Myocyte (in vitro differentiated cells): Measurements from ENCODE around the gene CCDC90B. TPM values are rescaled to one million over a fixed set of nuclear protein-coding genes. Genes with fewer than 3 reads are reported as not detected.

Source experiments
- DNase-seq: peaks from one replicate; pipeline ENCODE4 v3.0.0-alpha.2; 2012; ENCODE audit warnings: low read depth
- total RNA-seq: library from RNA; depleted of rRNA; stranded (reverse); fragments of >200 nt; gene quantifications from 2 replicates; pipeline ENCODE4 v1.2.3, GENCODE V29; 2014

The CCDC90B gene
- total RNA-seq, 1 donor from 2014 or later = 88.8 TPM

- peak; percentile 75 for DNase-seq
Measured at GRCh38 chr11:83241291-83241946, 44.7 kb downstream of the CCDC90B start.

GRCh38 chr11:83238111-83238510 lies 48.1 kb downstream of the CCDC90B start:
- no peak for DNase-seq

- no peak for DNase-seq
Measured at GRCh38 chr11:83235825-83236224, 50.3 kb downstream of the CCDC90B start.

GRCh38 chr11:83223457-83223856 lies 62.7 kb downstream of the CCDC90B start:
- no peak for DNase-seq

GRCh38 chr11:83222499-83222898 lies 63.7 kb downstream of the CCDC90B start:
- no peak for DNase-seq

GRCh38 chr11:83221694-83222093 lies 64.5 kb downstream of the CCDC90B start:
- DNase-seq = no peak

- no peak for DNase-seq
Measured at GRCh38 chr11:83220260-83220659, 65.9 kb downstream of the CCDC90B start.

GRCh38 chr11:83219095-83219494 lies 67.1 kb downstream of the CCDC90B start:
- DNase-seq = no peak

Other genes with a start within 250 kb of the CCDC90B start
- 13.6 and 23.0 TPM in 2 replicates for gene RAB30, start 214.5 kb downstream of the CCDC90B start, total RNA-seq
- gene PCF11, start 129.2 kb downstream of the CCDC90B start, total RNA-seq = 39.3 and 53.3 TPM in 2 replicates
- gene ANKRD42, start 92.7 kb downstream of the CCDC90B start, total RNA-seq = 4.7 and 4.8 TPM in 2 replicates